ENCODE measurements around the gene ZBTB7C. TPM values are rescaled to one million over a fixed set of nuclear protein-coding genes. Genes with fewer than 3 reads are reported as not detected.
A peak's percentile ranks its signal among the peaks of the same experiment; 100 is the strongest.

Gene ZBTB7C
- total and polyA plus RNA-seq, 2 of the 8 experiments (the other 6 are each of a cell fraction or from before 2014, with no cell fraction given), result 0.15 to 0.45 TPM

DNA sequence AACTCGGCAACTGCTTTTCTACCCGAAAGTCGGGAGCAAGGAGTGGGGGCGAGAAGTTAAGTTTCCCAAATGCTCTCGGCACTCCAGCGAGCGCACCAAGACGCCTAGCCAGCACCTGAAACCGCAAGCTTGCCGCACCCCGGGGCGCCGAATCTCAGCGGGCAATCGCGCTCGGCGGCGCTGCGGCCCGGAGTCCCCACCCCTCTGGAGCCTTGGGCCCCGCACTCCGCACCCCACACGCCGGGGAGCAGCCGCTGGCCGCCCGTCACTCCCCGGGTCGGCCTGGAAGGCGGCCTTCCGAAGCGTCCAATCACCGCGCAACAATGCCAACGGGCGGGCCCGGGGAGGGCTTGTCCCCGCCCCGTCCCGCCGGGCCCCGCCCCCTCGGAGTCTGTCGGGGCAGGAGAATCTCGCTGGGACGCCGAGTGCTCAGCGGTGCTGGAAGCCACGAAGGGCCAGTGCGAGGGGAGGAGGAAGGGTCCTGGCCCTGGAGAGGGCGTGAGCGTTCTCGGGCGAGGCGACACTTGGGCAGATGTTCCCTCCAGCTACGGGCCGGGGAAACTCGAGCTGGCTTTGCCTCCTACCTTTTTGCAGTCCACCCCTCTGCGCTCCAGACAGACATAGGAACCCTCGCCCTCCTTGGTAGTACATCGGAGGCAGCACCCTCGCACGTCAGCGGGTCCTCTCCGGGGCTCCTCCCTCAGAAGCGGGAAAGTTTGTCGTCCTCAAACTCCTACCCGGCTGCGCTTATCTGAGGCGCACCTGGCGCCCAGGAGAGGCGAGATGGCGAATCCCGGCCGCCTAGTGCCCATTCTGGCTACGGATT lies 1.1 kb upstream of the ZBTB7C start:
- peak overlapping the region; percentile 74; the same call in 1 of the 2 replicates for H2AFZ ChIP-seq (ENCODE audit: low read length)
- no peaks in the 10 kb centered on the region for H3K36me3 ChIP-seq (ENCODE audit: control insufficient read depth in 2 of 4, insufficient read depth in 4 of 4, low read length in 3 of 4)
- H3K9ac ChIP-seq (replicated peaks in 1 of 4; ENCODE audit: extremely low read depth in 1 of 4, low read depth in 3 of 4, low read length in 3 of 4), result no peak overlapping the region
- H4K5ac ChIP-seq (ENCODE audit: insufficient read length, low read depth, low read length), result no peak overlapping the region
- no peaks in the 10 kb centered on the region for H3K79me2 ChIP-seq (ENCODE audit: control insufficient read depth in 1 of 2, insufficient read depth in 2 of 2, low read length in 2 of 2)
- H3K4me1 ChIP-seq (replicated peaks in 1 of 4; ENCODE audit: control insufficient read depth in 3 of 4, insufficient read depth in 4 of 4, low read length in 3 of 4), result peaks cover 2 to 16% (median 10%) of the 10 kb centered on the region in 4 experiments
- H2BK120ac ChIP-seq (replicated peaks; ENCODE audit: low read depth, low read length), result no peak overlapping the region
- no peaks in the 10 kb centered on the region for H3K79me1 ChIP-seq (ENCODE audit: low read depth, low read length)
- no peak overlapping the region for H2BK12ac ChIP-seq (ENCODE audit: low read depth, low read length)
- peaks cover 0 to 6% of the 10 kb centered on the region in 2 experiments for H4K20me1 ChIP-seq (replicated peaks in 1 of 2; ENCODE audit: control insufficient read depth in 1 of 2, insufficient read depth in 2 of 2, low read length in 2 of 2)
- no peak overlapping the region for H4K8ac ChIP-seq (ENCODE audit: extremely low read depth, insufficient read depth, low read length)
- H3K27ac ChIP-seq (ENCODE audit: low read depth, low read length), result no peak overlapping the region
- FAIRE-seq (no peak), DNase-seq (ENCODE audit: low read depth in 1 of 2, low spot score in 2 of 2) (peak; percentile 57 to 94)
- WGBS, 2 experiments (ENCODE audit: extremely low coverage in 1 of 2, insufficient coverage in 1 of 2, insufficient read length in 1 of 2, insufficient replicate concordance in 2 of 2, low coverage in 1 of 2, low lambda C conversion rate in 2 of 2, missing lambda C conversion rate in 1 of 2), result 2% methylated on average over 48 of the region's 77 CpGs; no CpG with 5 or more reads in 1 of the 2 experiments
- no peak overlapping the region for H3K4ac ChIP-seq (replicated peaks; ENCODE audit: insufficient read length, low read depth, low read length)
- H2BK15ac ChIP-seq (ENCODE audit: low read length), result no peak overlapping the region
- no peak overlapping the region for H4K91ac ChIP-seq (replicated peaks; ENCODE audit: insufficient read length, low read length)
- H2AK5ac ChIP-seq (ENCODE audit: low read depth, low read length), result no peak overlapping the region
- no peak overlapping the region for H2BK5ac ChIP-seq (ENCODE audit: low read depth, low read length)
- H3K56ac ChIP-seq (replicated peaks; ENCODE audit: insufficient read length, low read depth, low read length), result no peak overlapping the region
- peak overlapping the region; percentile 71; the same call in 1 of the 2 replicates for H3K18ac ChIP-seq (ENCODE audit: extremely low read depth, low read length)
- peaks cover 16% of the 10 kb centered on the region; the same call in 1 of the 2 replicates for H3K23me2 ChIP-seq (ENCODE audit: low read depth, low read length)
- no peak overlapping the region for H2BK20ac ChIP-seq (ENCODE audit: low read length)
- peaks cover 21 to 56% (median 47%) of the 10 kb centered on the region in 4 experiments for H3K27me3 ChIP-seq (replicated peaks in 1 of 4; ENCODE audit: control insufficient read depth in 3 of 4, extremely low read depth in 1 of 4, insufficient read depth in 3 of 4, low read length in 3 of 4)
- no peak overlapping the region for H3K14ac ChIP-seq (ENCODE audit: insufficient read length)
- H3K4me2 ChIP-seq (ENCODE audit: insufficient read depth in 1 of 2, low read depth in 2 of 2, low read length in 2 of 2), result peak overlapping the region; percentile 80 to 100
- no peaks in the 10 kb centered on the region for H3K9me3 ChIP-seq (ENCODE audit: insufficient read depth in 2 of 2, low read depth in 1 of 2, low read length in 1 of 2)
- H3K4me3 ChIP-seq (ENCODE audit: extremely low read depth in 1 of 4, insufficient read depth in 2 of 4, low read depth in 3 of 4, low read length in 4 of 4), result peak overlapping the region; percentile 56 to 78 (median 64)
- POLR2A ChIA-PET (ENCODE audit: partially characterized antibody), result no interaction called here
- no peak overlapping the region for H3K23ac ChIP-seq (ENCODE audit: insufficient read length)
- CTCF ChIA-PET (ENCODE audit: partially characterized antibody), result interaction anchor here (0.6 to 2.7 kb wide), 4 partner anchors 14 to 352 kb away, joined by 3 to 13 read pairs (median 3); no protein-coding TSS in a partner anchor
- no peak for TF ChIP-seq PHF8 (conservative IDR thresholded peaks at IDR 0.05; ENCODE audit: low read depth, low read length)
- TF ChIP-seq SRF (IDR thresholded peaks at IDR 0.05; ENCODE audit: low read depth, low read length), result no peak
- no peak for TF ChIP-seq TEAD4 (IDR thresholded peaks at IDR 0.05; ENCODE audit: low read depth, low read length)
- no peak for TF ChIP-seq CTBP2 (IDR thresholded peaks at IDR 0.05; ENCODE audit: borderline replicate concordance, insufficient read depth, insufficient read length, low read length)
- TF ChIP-seq YY1 (IDR thresholded peaks at IDR 0.05; ENCODE audit: low read depth, low read length), result no peak
- no peak for TF ChIP-seq CBX5 (IDR thresholded peaks at IDR 0.05; ENCODE audit: low read depth, low read length)
- TF ChIP-seq, protein P1, sequence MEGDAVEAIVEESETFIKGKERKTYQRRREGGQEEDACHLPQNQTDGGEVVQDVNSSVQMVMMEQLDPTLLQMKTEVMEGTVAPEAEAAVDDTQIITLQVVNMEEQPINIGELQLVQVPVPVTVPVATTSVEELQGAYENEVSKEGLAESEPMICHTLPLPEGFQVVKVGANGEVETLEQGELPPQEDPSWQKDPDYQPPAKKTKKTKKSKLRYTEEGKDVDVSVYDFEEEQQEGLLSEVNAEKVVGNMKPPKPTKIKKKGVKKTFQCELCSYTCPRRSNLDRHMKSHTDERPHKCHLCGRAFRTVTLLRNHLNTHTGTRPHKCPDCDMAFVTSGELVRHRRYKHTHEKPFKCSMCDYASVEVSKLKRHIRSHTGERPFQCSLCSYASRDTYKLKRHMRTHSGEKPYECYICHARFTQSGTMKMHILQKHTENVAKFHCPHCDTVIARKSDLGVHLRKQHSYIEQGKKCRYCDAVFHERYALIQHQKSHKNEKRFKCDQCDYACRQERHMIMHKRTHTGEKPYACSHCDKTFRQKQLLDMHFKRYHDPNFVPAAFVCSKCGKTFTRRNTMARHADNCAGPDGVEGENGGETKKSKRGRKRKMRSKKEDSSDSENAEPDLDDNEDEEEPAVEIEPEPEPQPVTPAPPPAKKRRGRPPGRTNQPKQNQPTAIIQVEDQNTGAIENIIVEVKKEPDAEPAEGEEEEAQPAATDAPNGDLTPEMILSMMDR (IDR thresholded peaks at IDR 0.05; ENCODE audit: control extremely low read depth in 1 of 3, insufficient read depth in 1 of 3, low read depth in 1 of 3, low read length in 3 of 3), result peak in 1 of 3 experiments; percentile 17; a peak in 1 of 4 replicates
- no peak for TF ChIP-seq BCL11A (IDR thresholded peaks at IDR 0.05; ENCODE audit: low read depth in 2 of 2, low read length in 2 of 2)
- TF ChIP-seq TAF7 (optimal IDR thresholded peaks at IDR 0.05; ENCODE audit: borderline replicate concordance, low read depth, low read length), result no peak
